Neural cell (in vitro differentiated cells): Measurements from ENCODE around the gene IP6K3. TPM values are rescaled to one million over a fixed set of nuclear protein-coding genes. Genes with fewer than 3 reads are reported as not detected.

ENCODE experiments used
- H2AFZ ChIP-seq: fragments of 200-600, 300-800 bp; sonication (generic), shearing (Covaris generic); 2 replicates; pipeline ENCODE4 v1.6.0; 2014; ENCODE audit warnings: low read depth, mild to moderate bottlenecking, antibody characterized with exemption, low read length, moderate library complexity
- H3F3A ChIP-seq: fragments of 200-600 bp; shearing (Covaris generic); 2 replicates; pipeline ENCODE4 v1.6.1; 2016; ENCODE audit warnings: mild to moderate bottlenecking, moderate library complexity, mixed read lengths, antibody characterized with exemption, low read length; ENCODE audit not compliant: insufficient read depth, poor library complexity, severe bottlenecking
- H3K27ac ChIP-seq: fragments of 200-600, 300-800 bp; sonication (generic), shearing (Covaris generic); 2 replicates; pipeline ENCODE4 v1.5.1; 2014; ENCODE audit warnings: mild to moderate bottlenecking, low read length, moderate library complexity
- H3K27me3 ChIP-seq: fragments of 300-800, 200-600 bp; sonication (generic), shearing (Covaris generic); 2 replicates; pipeline ENCODE4 v1.6.0; 2014; ENCODE audit warnings: mild to moderate bottlenecking, low read depth, low read length, moderate library complexity; ENCODE audit not compliant: insufficient read depth
- H3K36me3 ChIP-seq: fragments of 300-800, 200-600 bp; sonication (generic), shearing (Covaris generic); 2 replicates; pipeline ENCODE4 v1.5.1; 2014; ENCODE audit warnings: mild to moderate bottlenecking, antibody characterized with exemption, low read length, moderate library complexity; ENCODE audit not compliant: insufficient read depth
- H3K4me2 ChIP-seq: fragments of 300-800, 200-600 bp; sonication (generic), shearing (Covaris generic); 2 replicates; pipeline ENCODE4 v1.6.0; 2014; ENCODE audit warnings: mild to moderate bottlenecking, low read length
- H3K4me3 ChIP-seq: fragments of 300-800, 200-600 bp; sonication (generic), shearing (Covaris generic); 2 replicates; pipeline ENCODE4 v1.5.1; 2014; ENCODE audit warnings: mild to moderate bottlenecking, low read length, moderate library complexity
- H3K79me2 ChIP-seq: fragments of 200-600 bp; shearing (Covaris generic); replicated peaks from 2 replicates; pipeline ENCODE4 v1.6.0; 2014; ENCODE audit warnings: mild to moderate bottlenecking, low read length, moderate library complexity; ENCODE audit not compliant: insufficient read depth
- H3K9ac ChIP-seq: fragments of 300-800, 200-600 bp; sonication (generic), shearing (Covaris generic); 2 replicates; pipeline ENCODE4 v1.6.1; 2016; ENCODE audit warnings: mild to moderate bottlenecking, low read length, mixed read lengths
- H3K9me2 ChIP-seq: fragments of 200-600 bp; shearing (Covaris generic); 2 replicates; pipeline ENCODE4 v1.6.1; 2016; ENCODE audit warnings: mild to moderate bottlenecking, low read length, mixed read lengths; ENCODE audit not compliant: insufficient read depth
- H3K9me3 ChIP-seq: fragments of 200-600, 300-800 bp; sonication (generic), shearing (Covaris generic); 2 replicates; pipeline ENCODE4 v1.6.1; 2016; ENCODE audit warnings: mild to moderate bottlenecking, mixed run types, low read length, moderate library complexity, mixed read lengths
- H4K20me1 ChIP-seq: fragments of 200-600 bp; shearing (Covaris generic); 2 replicates; pipeline ENCODE4 v1.6.1; 2016; ENCODE audit warnings: mild to moderate bottlenecking, mixed run types; ENCODE audit not compliant: insufficient read depth
- CTCF ChIP-seq: fragments of 450-650 bp; IDR thresholded peaks from 2 replicates; pipeline ENCODE4 v1.5.1; 2014; ENCODE audit warnings: antibody characterized with exemption, mild to moderate bottlenecking, moderate library complexity; ENCODE audit not compliant: poor library complexity, severe bottlenecking
- EP300 ChIP-seq: fragments of 450-650 bp; conservative IDR thresholded peaks from 2 replicates; pipeline ENCODE4 v1.6.1; 2014; ENCODE audit warnings: antibody characterized with exemption, mild to moderate bottlenecking, moderate library complexity; ENCODE audit not compliant: poor library complexity, severe bottlenecking
- EZH2 ChIP-seq: fragments of 200-600, 300-800 bp; shearing (Covaris generic), sonication (generic); IDR thresholded peaks from 2 replicates; pipeline ENCODE4 v1.6.1; 2014; ENCODE audit warnings: antibody characterized with exemption, low read length, borderline replicate concordance, mild to moderate bottlenecking; ENCODE audit not compliant: insufficient read depth, poor library complexity, severe bottlenecking
- MXI1 ChIP-seq: fragments of 450-650 bp; conservative IDR thresholded peaks from 2 replicates; pipeline ENCODE4 v1.6.1; 2014; ENCODE audit warnings: antibody characterized with exemption, mild to moderate bottlenecking; ENCODE audit not compliant: poor library complexity, severe bottlenecking
- POLR2AphosphoS5 ChIP-seq: IDR thresholded peaks from 2 replicates; pipeline ENCODE4 v1.6.1; 2012
- RAD21 ChIP-seq: fragments of 450-650 bp; conservative IDR thresholded peaks from 2 replicates; pipeline ENCODE4 v1.6.1; 2014; ENCODE audit warnings: antibody characterized with exemption, mild to moderate bottlenecking, moderate library complexity
- REST ChIP-seq: IDR thresholded peaks from 2 replicates; pipeline ENCODE4 v1.6.1; 2012; ENCODE audit warnings: borderline replicate concordance
- SMC3 ChIP-seq: fragments of 450-650 bp; conservative IDR thresholded peaks from 2 replicates; pipeline ENCODE4 v1.6.1; 2014; ENCODE audit warnings: antibody characterized with exemption, mild to moderate bottlenecking, moderate library complexity; ENCODE audit not compliant: poor library complexity
- TAF1 ChIP-seq: IDR thresholded peaks from 2 replicates; pipeline ENCODE4 v1.6.1; 2012; ENCODE audit warnings: low read depth
- polyA plus RNA-seq: library from polyadenylated mRNA; depleted of rRNA; stranded (reverse); fragments of >200 nt; gene quantifications from 2 replicates; pipeline ENCODE4 v1.2.3, GENCODE V29; 2014

Gene IP6K3
- polyA plus RNA-seq, 1 donor from 2014 or later: not detected

- TF ChIP-seq CTCF (no peak), EZH2 (no peak), EP300 (no peak), POLR2AphosphoS5 (no peak), MXI1 (no peak), TAF1 (no peak), RAD21 (no peak), REST (no peak), SMC3 (no peak)
- H2AFZ ChIP-seq: no peak overlapping the region
Observed at GRCh38 chr6:33766921-33767907, 20.5 kb upstream of the IP6K3 start.

DNA sequence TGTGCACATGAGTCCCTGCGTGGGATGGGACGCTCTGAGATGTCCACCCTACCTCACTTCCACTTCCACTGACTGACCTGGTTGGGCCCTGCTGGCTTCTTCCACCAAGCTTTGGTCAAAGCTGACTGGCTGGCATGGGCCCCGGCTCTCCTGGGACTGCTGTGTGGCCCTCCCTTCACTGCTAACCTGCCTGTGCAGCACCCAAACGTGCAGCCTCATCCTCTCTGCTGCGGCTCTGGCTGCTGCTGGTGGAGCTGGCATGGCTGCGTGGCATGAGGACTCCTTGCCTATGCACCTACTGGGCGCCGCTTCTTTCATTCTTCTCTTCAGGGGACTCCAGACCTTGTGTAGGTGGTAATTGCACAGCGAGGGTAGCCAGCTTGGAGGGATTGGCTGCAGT, 18.7 kb upstream of the IP6K3 start:
- no peak overlapping the region for H3K4me3 ChIP-seq
- H3K9me2 ChIP-seq: no peaks in the 10 kb centered on the region
- no peaks in the 10 kb centered on the region for H4K20me1 ChIP-seq
- H3K36me3 ChIP-seq: no peaks in the 10 kb centered on the region
- TF ChIP-seq SMC3 (no peak), EZH2 (no peak), POLR2AphosphoS5 (no peak), REST (no peak), TAF1 (no peak), MXI1 (no peak), RAD21 (no peak), CTCF (no peak)
- H3K27me3 ChIP-seq: no peaks in the 10 kb centered on the region
- H3K9ac ChIP-seq: no peak overlapping the region
- no peaks in the 10 kb centered on the region for H3F3A ChIP-seq
- H3K9me3 ChIP-seq: no peaks in the 10 kb centered on the region
- no peak overlapping the region for H3K4me2 ChIP-seq
- no peaks in the 10 kb centered on the region for H3K79me2 ChIP-seq
- no peak overlapping the region for H3K27ac ChIP-seq
- no peak overlapping the region for H2AFZ ChIP-seq

More at GRCh38 chr6:33766921-33767907, 20.5 kb upstream of the IP6K3 start:
- no peak overlapping the region for H3K9ac ChIP-seq
- no peaks in the 10 kb centered on the region for H3K9me2 ChIP-seq
- no peak overlapping the region for H3K27ac ChIP-seq
- H3K9me3 ChIP-seq: no peaks in the 10 kb centered on the region
- peaks cover 3% of the 10 kb centered on the region for H3K36me3 ChIP-seq
- no peaks in the 10 kb centered on the region for H3K27me3 ChIP-seq
- H3F3A ChIP-seq: peaks cover 3% of the 10 kb centered on the region
- H4K20me1 ChIP-seq: no peaks in the 10 kb centered on the region
- H3K4me3 ChIP-seq: no peak overlapping the region
- H3K79me2 ChIP-seq: no peaks in the 10 kb centered on the region
- no peak overlapping the region for H3K4me2 ChIP-seq
